Islet precursor cell (in vitro differentiated cells): ENCODE results near the gene HABP4.
A peak's percentile ranks its signal among the peaks of the same experiment; 100 is the strongest.

Experiments used
- DNase-seq: peaks from one replicate; pipeline ENCODE4 v3.0.0-alpha.2; 2018

The HABP4 gene, protein sequence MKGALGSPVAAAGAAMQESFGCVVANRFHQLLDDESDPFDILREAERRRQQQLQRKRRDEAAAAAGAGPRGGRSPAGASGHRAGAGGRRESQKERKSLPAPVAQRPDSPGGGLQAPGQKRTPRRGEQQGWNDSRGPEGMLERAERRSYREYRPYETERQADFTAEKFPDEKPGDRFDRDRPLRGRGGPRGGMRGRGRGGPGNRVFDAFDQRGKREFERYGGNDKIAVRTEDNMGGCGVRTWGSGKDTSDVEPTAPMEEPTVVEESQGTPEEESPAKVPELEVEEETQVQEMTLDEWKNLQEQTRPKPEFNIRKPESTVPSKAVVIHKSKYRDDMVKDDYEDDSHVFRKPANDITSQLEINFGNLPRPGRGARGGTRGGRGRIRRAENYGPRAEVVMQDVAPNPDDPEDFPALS

DNA sequence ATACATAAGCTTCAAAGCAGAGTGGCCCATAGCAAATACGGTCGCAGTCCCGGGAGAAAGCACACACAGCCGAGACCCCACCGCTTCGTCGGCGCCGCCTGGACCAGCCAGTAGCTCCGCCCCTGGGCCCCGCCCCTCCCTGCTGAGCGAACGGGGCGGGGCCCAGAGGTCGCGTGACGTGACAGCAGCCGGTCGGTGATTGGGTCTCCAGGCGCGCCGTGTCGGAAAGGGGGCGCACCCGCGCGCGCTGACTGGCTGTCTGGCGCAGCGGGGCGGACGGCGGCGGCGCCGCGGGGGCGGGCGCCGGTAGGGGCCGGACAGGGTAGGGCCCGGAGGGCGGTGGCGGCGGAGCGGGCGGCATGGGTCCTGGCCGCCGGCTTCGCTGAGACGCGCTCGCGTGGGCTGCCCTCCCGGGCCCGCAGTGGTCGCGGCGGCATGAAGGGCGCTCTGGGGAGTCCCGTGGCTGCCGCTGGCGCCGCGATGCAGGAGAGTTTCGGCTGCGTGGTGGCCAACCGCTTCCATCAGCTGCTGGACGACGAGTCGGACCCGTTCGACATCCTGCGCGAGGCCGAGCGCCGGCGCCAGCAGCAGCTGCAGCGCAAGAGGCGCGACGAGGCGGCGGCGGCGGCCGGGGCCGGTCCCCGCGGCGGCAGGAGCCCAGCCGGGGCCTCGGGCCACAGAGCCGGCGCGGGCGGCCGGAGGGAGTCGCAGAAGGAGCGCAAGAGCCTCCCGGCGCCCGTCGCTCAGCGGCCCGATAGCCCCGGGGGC lies at the start of gene HABP4:
Gene HABP4 (plus strand): TSS at position 325 of the 768 bp plus-strand sequence. CDS start 111 bp downstream, at position 436.
- peak; percentile 97 for DNase-seq

DNA sequence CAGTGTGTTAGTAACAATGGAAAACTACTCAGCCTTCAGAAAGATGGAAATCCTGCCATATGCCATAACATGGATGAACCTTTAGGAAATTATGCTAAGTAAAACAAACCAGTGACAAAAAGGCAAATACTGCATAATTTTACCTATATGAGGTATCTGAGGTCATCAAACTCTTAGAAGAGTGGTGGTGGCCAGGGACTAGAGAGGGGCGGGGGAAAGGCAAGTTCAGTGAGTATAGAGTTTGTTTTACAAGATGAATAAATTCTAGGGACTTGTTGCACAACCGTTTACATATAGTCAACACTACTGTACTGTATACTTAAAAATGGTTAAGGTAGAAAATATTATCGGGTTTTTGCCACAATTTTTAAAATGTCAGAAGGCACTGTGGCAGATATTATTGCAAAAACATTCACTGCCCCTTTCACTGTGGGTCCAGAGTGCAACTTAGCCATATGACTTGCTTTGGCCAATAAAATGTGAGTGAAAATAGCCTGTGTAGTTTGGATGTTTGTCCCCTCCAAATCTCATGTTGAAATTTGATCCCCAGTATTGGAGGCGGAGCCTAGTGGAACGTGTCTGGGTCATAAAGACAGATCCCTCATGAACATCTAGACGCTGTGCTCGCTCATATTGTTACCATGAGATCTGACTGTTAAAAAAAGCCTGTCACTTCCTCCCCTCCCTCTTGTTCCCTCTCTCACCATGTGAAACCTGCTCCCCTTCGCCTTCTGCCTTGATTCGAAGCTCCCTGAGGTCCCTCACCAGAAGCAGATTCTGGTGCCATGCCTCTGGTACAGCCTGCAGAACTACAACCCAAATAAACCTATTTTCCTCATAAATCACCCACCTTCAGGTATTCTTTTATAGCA lies 41.3 kb upstream of the HABP4 start:
- DNase-seq: no peak

DNA sequence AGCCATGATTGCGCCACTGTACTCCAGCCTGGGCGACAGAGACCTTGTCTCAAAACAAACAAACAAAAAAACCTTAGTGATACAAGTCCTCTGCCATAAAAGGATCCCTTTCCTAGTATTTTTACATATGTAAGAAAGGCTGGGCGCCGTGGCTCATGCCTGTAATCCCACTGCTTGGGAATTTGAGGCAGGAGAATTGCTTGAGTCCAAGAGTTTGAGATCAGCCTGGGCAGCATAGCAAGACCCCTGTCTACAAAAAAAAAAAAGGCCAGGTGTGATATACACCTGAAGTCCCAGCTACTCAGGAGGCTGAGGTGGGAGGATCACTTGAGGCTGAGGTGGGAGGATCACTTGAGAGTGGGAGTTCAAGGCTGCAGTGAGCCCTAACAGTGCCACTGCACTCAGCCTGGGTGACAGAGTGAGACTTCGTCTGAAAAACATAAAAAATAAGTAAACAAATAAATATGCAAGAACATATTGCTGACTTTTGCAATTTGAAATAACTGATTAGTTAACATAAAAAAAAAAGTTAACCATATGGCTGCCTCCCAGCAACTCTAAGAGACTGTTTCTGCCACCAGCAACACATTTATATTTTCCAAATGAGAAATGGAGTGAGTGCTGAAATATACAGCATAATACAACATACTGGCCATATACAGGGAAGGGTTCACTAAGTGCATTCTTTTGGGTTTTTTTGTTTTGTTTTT lies 38.7 kb upstream of the HABP4 start:
- DNase-seq: no peak

DNA sequence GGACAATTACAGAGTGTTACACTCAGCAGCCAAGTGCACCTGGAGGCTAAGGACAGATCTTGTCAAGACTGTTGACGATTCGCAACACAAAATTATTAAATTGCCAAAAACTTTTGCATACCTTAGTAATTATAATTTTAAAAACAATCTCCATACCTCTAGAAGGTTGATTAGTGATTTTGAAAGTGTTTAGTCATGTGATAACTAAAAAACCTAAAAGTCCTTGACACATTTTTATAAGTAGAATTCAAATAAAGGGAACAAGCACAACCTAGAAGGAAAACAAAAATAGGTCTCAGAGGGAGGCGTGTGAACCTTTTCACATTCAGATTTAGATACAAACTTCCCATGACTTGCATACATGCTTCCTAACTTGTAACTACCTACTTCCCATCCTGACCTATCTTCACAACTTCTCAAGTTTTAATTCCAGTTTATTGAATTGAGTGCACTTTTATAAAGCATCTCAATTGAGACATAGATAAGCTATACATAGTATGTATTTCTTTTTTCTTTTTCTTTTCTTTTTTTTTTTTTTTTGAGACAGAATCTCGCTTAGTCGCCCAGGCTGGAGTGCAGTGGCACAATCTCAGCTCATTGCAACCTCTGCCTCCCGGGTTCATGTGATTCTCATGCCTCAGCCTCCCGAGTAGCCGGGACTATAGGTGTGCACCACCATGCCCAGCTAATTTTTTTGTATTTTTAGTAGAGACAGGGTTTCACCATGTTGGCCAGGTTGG lies 37.6 kb upstream of the HABP4 start:
- no peak for DNase-seq

DNA sequence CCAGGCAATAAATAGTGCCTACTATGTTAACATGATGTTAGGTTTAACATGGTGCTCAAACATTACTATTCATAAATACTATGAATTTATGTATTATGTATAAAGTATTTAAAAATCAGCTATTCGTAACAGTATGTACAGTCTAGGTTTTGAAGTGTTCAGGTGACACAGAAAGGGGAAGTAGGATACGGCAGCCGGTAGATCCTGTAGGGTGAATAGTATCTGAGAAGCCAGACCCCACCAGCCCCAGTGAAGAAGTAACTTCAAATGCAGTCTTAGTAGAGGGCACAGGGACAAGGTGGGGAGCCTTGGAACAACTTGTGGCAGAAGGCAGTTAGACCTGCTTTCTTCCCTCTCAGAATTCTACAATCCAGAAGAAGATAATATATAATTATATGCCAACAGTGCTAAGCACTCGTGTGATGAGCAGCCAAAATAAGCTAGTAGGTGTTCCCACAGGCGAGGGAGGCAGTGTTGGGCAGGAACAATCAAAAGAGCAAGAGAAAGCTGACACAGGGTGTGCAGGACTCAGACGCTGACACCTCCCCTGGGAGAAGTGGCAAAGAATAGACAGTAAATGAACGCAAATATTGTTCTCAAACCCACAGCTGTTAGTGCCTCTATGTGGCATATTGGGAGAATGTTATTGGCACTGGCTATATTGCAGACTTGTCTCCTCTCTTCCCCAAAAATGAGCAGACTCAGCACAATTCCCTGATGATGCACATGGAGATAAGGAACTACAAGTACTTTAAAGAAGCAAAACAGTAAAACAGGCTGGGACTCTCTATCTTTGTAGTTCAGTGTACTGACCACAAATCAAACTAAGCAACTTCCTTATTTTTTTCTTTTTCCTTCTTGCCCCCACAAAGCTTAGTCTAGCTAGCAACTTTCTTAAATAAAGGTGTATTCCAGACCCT lies 36.4 kb upstream of the HABP4 start:
- DNase-seq: no peak

DNA sequence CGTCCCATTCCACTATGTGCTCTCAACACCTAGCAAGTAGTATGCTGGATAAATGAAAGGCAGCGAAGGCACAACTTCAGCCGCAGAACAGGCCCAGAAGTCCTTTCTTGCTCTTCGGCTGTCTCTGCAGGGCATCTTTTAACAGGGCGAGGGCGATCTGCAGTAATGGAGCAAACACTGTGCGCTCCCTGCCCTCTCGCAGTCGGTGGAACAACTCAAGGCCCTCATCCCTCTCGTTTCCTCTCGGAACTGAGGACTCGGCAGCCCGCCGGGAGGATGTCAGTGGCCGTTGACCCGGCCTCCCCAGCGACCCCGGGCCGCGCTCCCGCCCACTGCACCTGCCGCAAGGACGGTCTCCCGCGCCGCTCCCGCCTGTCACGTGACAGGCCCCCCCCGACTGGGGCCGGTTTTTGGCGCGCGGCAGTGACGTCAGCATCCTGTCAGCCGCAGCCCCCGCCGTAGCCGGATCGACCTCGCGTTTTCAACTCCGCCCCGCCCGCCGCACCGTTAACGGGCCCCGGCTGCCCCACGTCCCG lies 32.9 kb upstream of the HABP4 start:
- DNase-seq: peak; percentile 90

DNA sequence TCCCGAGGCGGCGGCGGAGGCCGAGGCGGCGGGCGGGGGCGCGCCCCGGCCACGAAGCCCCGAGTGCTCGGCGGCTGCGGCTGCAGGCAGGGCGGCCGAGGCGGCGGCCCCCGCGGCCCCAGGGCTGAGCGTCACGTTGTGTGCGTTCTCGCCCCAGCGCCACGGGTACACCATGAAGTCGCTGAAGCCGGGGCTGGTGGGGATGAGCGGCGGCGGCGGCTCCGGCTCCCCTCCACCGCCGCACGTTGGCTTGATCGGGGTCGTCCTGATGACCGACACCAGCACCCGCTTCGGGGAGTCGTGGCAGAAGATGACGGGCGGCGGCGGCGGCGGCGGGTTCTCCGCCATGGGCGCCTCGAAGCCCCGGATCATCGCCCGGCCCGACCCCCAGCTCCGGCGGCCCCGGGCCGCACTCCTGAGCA lies 32.3 kb upstream of the HABP4 start:
- DNase-seq: no peak

DNA sequence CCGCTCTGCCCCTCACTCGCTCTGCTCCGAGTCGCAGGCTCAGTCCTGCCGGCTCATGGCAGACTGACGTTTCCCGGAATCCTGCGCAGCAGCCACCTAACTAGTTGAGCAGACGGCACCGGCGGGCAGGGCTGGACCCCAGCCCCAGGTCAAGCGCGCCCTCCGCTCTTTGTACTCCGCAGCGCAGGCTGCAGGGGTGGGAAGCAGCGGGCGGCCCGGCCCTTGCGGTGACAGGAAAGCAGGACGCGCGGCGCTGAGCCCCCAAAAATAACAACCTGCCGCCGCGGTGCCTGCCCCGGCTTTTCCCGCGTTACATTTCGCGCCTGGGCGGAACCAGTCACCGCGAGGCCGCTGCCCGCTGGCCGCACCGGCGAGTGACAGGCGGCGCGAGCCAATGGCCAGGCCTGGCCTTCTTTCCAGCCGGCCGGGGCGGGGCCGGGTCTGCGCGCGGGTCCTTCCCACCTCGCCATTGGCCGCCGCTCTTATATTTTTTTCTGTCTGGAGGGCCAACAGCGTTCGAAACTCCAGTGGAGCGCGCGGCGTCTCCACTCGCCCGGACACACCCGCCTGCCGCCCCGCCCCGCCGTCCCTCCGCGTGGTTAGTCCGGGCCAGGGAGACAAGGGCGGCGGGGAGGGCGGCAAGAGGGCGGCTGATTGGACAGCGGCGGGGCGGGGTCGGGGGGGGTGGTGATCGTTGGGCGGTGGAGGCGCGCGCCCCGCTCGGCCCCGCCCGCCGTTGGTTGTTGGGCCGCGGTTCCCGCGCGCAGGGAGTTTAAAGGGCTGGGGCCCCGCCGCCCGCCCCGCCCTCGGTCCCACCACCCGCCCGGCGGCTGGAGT lies 31.7 kb upstream of the HABP4 start, which contains the start of gene ZNF367:
Gene ZNF367 (minus strand): TSS at position 288 of the 837 bp plus-strand sequence. CDS start 338 bp downstream, outside the sequence.
- DNase-seq: peak; percentile 99

DNA sequence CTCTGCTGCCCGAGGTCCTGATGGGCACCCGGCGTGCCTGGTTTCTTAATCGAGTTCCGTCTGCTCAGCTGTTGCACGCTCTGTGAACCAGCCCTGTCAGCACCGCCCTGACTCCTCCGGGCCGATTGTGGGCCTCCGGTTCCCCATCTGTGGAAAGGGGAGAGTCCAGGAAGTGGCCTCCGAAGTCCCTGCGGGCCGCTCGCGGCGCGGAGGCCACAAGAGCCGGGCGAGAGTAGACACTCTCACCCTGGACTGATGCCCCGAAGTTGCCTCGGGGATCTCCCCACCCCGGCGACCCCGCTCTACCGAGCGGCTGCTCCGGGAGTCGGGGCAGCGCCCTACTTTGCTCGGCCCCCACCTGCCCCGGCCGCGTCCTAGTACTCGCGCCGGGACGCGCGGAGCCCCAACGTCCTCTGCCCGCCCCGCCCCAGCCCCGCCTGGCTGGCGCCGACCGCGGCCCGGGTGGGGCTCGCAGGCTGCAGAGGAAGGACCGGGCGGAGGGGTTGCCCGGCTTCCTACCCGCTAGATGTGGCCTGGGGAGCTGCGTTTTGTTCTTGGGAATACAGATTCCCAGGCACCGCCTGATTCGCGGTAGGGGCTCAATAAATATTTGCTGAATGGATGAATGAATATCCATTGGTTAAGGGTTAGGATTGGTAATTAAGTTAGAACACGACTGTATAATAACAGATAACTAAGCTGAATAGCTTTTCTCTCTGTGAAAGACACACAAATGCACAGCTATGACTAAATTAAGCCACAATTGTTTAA lies 30.9 kb upstream of the HABP4 start:
- DNase-seq: peak; percentile 85

DNA sequence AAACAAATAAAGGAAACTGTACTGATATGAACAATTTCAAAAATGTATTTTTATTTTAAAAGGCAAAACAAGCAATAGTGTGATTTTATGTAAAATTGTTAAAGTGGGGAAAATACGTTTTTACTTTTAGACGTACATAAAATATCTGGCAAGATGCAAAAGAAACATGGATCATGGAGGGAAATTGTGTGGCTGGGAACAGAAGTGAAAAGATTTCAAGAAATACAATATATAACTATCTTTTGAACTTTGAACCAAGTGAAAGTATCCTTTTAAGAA lies 30.3 kb upstream of the HABP4 start:
- DNase-seq: no peak

DNA sequence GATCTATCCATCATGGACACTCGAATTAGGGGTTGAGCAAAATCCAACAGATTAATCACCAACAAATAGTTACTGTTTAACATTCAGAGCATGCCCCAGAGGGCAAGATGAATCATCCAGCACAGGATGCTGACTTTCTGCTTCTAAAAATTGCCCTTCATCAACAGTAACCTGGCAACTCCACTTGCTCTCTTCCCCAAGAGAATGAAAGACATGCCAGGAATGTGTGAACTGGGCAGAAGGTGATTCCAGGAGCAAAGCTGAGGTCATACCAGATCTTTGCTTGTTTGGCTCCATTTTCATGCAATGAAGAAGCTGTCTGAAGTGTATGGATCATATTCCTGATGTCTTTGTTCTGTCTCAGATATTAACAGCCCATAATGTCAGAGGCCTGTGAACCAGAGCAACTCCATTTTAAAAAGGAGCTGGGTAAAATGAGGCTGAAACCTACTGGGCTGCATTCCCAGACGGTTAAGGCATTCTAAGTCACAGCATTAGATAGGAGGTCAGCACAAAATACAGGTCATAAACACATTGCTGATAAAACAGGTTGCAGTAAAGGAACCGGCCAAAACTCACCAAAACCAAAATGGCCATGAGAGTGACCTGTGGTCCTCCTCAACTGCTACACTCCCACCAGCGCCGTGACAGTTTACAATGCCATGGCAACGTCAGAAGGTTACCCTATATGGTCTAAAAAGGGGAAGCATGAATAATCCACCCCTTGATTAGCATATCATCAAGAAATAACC lies 29.3 kb upstream of the HABP4 start:
- DNase-seq: peak; percentile 95

DNA sequence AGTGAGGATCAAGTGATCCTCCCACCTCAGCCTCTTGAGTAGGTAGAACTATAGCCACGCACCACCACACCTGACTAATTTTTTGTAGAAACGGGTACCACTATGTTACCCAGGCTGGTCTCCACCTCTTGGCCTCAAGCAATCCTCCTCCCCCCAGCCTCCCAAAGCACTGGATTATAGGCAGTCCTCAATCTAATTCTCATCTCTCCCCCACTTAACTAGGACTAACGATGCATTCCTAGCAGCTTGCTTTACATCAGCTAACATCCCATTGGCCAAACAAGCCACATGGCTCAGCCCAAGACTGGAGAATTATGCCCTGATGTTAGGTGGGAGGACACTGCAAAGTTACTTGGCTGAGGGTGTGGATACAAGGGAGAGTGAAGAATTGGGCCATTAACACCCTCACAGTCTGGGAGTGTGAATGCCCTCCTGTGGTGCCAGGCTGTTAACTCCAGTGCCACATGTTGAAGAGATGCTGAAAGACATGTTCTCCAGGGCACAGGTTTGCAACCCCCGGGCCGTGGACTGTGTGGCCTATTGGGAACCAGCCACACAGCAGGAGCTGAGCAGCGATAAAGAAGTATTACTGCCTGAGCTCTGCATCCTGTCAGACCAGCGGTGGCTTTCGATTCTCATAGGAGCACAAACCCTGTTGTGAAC lies 26.5 kb upstream of the HABP4 start:
- DNase-seq: peak; percentile 58

DNA sequence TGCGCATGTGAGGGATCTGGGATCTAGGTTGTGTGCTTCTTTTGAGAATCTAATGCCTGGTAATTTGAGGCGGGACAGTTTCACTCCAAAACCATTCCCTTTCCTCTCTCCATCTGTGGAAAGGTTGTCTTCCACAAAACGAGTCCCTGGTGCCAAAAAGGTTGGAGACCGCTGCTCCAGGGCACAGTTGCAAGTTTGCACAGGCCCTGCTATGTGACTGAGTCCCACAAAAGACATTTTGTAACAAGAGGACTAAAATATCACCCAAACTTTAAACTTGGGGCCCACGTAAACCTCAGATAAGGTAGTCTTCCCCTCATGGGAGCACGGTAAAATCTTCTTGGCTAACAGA lies 26.0 kb upstream of the HABP4 start:
- no peak for DNase-seq

DNA sequence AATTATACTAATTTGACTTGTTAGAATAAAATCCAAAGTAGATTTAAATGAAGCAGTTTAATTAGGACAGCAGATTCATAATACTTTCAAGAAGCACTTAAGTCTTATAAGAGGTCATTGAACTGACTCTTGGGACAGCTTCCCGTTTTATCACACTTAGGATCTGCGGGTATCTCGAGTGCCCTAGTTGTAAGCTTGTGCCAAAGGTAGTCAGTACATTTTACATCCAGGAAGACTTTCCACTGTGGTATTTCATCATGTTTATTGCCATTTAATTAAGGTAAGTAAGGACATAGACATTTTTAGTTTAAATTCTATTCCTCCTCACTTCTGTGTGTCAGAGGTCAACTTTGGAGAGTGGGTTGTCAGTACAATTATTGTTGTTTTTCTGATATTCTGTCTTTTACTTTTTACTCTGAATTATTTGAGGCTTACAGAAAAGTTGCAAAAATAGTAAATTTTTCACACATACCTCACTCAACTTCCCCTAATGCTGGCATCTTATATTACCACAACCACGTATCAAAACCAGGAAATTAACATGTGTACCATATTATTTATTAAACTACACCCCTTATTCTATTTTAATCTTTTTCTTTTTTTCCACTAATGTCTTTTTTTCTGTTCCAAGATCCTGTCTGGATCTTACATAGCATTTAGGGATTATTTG lies 24.3 kb upstream of the HABP4 start:
- no peak for DNase-seq

DNA sequence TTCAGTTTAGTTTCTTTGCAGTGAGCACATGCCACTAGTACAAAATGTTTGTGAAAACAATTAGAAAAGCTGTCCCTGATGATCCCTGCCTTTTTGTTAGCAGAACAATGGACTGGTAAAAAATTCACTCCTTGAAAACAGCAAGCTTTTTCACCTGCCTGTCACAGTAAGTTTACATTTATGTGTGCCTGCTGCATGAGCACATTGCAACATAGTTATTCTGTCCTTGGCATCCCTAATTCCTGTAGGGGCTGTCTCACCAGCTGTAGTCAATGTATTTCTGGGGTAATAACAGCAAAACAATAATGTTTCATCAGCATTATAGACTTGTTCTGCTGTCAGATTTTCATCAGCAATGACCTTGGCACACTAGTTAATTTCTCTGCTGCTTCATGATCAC lies 20.2 kb upstream of the HABP4 start:
- DNase-seq: no peak

DNA sequence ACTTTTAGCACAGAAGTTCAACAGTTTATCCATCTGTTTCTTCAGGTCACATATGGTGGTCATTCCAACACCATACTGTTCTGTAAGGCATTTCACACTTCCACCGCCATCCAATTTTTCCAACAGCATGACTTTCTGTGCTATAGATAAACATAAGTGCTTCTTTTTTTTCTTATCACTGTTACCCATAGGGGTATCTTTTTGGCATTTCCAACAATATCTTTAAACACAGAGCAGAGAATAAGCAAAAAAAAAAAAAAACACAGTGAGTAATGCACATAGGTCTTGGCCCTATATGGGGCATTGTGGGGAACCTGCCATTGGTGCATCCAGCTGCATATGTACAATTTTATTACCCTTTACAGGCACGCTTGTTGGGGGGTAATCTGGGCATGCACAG lies 19.6 kb upstream of the HABP4 start:
- no peak for DNase-seq

DNA sequence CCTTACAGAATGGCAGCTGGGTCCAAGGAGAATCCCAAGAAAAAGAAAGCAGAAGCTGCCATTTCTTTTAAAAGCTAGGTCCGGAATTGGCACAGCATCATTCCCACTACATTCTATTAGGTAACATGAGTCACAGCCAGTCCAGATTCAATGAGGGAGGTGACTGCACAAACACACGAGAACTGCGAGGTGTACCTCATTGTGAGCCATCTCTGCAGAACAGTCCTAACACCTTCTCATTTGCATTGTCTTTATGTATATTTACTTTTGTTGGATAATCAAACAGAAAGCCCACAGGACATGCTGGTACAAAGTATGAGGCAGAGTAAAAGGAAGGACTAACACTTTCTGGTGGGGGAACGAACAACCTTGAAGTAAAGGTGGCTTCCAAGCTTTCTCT lies 14.6 kb upstream of the HABP4 start:
- no peak for DNase-seq
